Large intestine (tissue), 3 donors: ENCODE measurements around the gene CTBP1. TPM values are rescaled to one million over a fixed set of nuclear protein-coding genes. Genes with fewer than 3 reads are reported as not detected.

Experiments
- DNase-seq, 2 donors: peaks; one replicate each; pipeline versions ENCODE4 v3.0.0 to v3.0.0-alpha.2; 2013
- H3K27ac ChIP-seq: one replicate; pipeline ENCODE4 v1.5.1; 2013; ENCODE audit warnings: low read length
- H3K27me3 ChIP-seq: 2 replicates; pipeline ENCODE4 v1.6.1; 2013; ENCODE audit warnings: low read length; ENCODE audit not compliant: control insufficient read depth, insufficient read depth
- H3K36me3 ChIP-seq: 2 replicates; pipeline ENCODE4 v1.6.1; 2013; ENCODE audit warnings: low read length; ENCODE audit not compliant: control insufficient read depth, insufficient read depth
- H3K4me1 ChIP-seq: one replicate; pipeline ENCODE4 v1.6.1; 2013; ENCODE audit warnings: low read length; ENCODE audit not compliant: control insufficient read depth, insufficient read depth
- H3K4me3 ChIP-seq: one replicate; pipeline ENCODE4 v1.5.1; 2013; ENCODE audit warnings: low read length
- H3K9me3 ChIP-seq: one replicate; pipeline ENCODE4 v1.6.1; 2013; ENCODE audit warnings: mild to moderate bottlenecking, low read depth, low read length, moderate library complexity; ENCODE audit not compliant: control insufficient read depth
- WGBS: methylation state at CpG from one replicate; pipeline ENCODE4 v1.1.5; 2013; ENCODE audit warnings: low lambda C conversion rate; ENCODE audit not compliant: insufficient coverage; 5-methylcytosine and 5-hydroxymethylcytosine counted together
- polyA plus RNA-seq: library from polyadenylated mRNA; unstranded; fragments of 120-200 nt; gene quantifications from one replicate; pipeline ENCODE4 v1.2.1, GENCODE V29; 2013

The CTBP1 gene
- polyA plus RNA-seq, 1 donor, result 134 TPM

GRCh38 chr4:1202526-1203011 is 46.4 kb downstream of the CTBP1 start:
- Histone ChIP-seq H3K4me1 (peaks cover 38% of the 10 kb centered on the region), H3K4me3 (no peak overlapping the region), H3K27ac (peak overlapping the region; percentile 78), H3K36me3 (no peaks in the 10 kb centered on the region), H3K27me3 (no peaks in the 10 kb centered on the region), H3K9me3 (peaks cover 5% of the 10 kb centered on the region)
- no peak for DNase-seq
- WGBS, result no CpG with 5 or more reads among the region's 19 CpGs

DNA sequence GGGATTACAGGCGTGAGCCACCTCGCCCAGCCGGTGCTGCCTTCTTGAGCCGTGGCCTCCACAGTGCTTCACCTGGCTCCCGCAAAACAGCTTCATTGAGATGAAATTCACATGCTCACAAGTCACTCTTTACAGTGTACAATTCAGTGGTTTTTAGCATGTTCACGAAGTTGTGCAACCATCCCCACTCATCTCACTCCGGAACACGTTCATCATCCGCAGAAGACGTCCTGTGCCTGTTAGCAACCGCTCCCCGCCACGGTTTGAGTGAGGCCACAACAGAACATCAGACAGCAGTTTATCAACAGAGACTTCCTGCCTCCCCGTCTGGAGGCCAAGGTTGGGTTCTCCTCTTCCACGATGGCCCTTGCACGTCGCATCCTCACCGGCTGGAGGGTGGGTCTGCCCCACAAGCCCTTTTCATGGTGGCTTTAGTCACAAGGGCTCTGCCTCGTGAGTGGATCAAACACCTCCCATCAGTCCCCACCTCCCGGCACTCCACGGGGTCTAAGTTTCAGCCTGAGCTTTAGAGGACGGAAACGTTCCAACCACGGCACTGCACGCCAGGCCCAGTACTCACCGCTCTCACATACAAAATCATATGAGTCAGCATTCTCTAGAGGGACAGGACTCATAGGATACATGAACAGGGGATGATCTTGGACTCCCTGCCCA is 46.9 kb downstream of the CTBP1 start:
- no peak overlapping the region for H3K4me3 ChIP-seq
- H3K9me3 ChIP-seq, result peaks cover 5% of the 10 kb centered on the region
- peak; percentile 54 to 65 for DNase-seq
- no CpG with 5 or more reads among the region's 26 CpGs for WGBS
- H3K27ac ChIP-seq, result peak overlapping the region; percentile 78
- H3K36me3 ChIP-seq, result no peaks in the 10 kb centered on the region
- peaks cover 35% of the 10 kb centered on the region for H3K4me1 ChIP-seq
- no peaks in the 10 kb centered on the region for H3K27me3 ChIP-seq

- WGBS, result no CpG with 5 or more reads among the region's 20 CpGs
- peaks cover 27% of the 10 kb centered on the region for H3K4me1 ChIP-seq
- no peak overlapping the region for H3K4me3 ChIP-seq
These were observed 48.4 kb downstream of the CTBP1 start for GRCh38 chr4:1200425-1201035.

GRCh38 chr4:1199556-1200331 is 49.2 kb downstream of the CTBP1 start:
- Histone ChIP-seq H3K9me3 (peaks cover 5% of the 10 kb centered on the region), H3K4me3 (no peak overlapping the region), H3K4me1 (peaks cover 19% of the 10 kb centered on the region), H3K27ac (peak overlapping the region; percentile 63), H3K27me3 (no peaks in the 10 kb centered on the region), H3K36me3 (peaks cover 4% of the 10 kb centered on the region)
- no peak for DNase-seq
- WGBS, result no CpG with 5 or more reads among the region's 27 CpGs

More at GRCh38 chr4:1200425-1201035, 48.4 kb downstream of the CTBP1 start:
- H3K27me3 ChIP-seq, result no peaks in the 10 kb centered on the region
- DNase-seq, result peak; percentile 64 to 65
- peak overlapping the region; percentile 64 for H3K27ac ChIP-seq
- H3K9me3 ChIP-seq, result peaks cover 5% of the 10 kb centered on the region
- H3K36me3 ChIP-seq, result peaks cover 4% of the 10 kb centered on the region

DNA sequence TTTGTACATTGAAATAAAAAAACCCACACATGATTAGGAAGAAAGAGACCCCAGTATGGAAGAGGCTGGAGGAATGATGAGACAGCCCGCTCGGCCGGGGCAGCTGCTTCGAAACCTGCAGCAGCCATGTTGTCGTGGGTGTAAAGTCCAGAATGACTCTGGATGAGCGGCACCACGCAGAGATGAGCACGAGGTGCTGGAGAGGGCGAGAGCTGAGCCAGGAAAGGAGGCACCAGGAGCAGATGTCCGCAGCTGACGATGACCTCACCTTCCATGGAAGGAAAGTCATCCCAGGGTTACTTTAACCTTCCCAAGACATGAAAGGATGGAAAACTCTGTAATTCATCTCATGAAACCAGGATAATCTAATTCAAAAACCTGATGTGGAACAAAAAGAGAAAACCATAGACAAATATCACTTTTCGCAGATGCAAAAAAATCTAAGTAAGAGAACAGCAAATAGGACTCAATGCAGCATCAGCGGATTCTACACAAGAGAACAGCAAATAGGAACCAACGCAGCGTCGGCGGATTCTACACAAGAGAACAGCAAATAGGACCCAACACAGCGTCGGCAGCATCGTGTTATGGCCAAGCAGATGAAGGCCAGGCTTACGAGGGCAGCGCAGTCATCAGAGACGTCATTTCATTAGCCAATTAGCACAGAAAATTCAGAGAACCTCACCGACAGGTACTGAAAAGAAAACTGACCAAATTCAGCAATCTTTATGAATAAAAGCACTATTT is 50.7 kb downstream of the CTBP1 start:
- peaks cover 5% of the 10 kb centered on the region for H3K9me3 ChIP-seq
- H3K36me3 ChIP-seq, result peaks cover 4% of the 10 kb centered on the region
- peaks cover 11% of the 10 kb centered on the region for H3K4me1 ChIP-seq
- H3K4me3 ChIP-seq, result no peak overlapping the region
- 88% methylated on average over 3 of the region's 24 CpGs for WGBS
- H3K27me3 ChIP-seq, result no peaks in the 10 kb centered on the region
- DNase-seq, result no peak
- H3K27ac ChIP-seq, result no peak overlapping the region

DNA sequence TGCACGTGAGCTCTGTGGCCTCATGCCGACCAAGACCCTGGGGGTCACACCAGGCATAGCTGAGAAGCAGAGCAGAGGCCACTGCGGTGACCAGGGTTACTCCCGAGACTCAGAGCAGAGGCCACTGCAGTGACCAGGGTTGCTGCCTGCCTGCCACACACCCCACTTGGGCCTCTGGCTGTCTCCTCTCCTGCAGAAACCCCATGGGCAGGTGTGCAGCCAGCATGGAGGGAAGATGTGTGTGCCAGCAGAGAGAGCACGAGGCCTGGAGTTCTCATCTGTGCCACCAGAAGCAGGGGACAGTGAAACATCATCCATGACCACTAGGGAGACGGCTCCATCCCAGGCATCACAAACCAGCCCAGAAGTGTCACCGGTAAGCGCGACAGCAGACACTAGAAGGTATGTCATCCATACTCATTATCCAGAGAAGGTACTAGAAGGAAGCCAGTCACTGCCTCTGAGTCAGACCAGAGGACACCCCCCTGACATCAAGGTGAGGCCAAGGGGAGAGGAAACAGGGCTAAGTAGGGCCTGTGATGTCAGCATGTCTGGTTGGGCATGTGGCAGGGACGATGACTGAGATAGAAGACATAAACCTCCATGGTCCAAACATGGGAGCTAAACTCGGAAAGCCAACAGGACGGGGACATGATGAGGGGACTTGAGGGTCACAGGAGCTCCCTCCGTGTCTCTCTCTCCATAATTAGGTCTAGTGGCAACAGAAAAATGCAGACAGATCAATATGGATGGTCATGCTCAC is 52.3 kb downstream of the CTBP1 start:
- no peaks in the 10 kb centered on the region for H3K27me3 ChIP-seq
- peaks cover 17% of the 10 kb centered on the region for H3K4me1 ChIP-seq
- no peaks in the 10 kb centered on the region for H3K9me3 ChIP-seq
- no peak for DNase-seq
- no peak overlapping the region for H3K4me3 ChIP-seq
- no peak overlapping the region for H3K27ac ChIP-seq
- WGBS, result no CpG with 5 or more reads among the region's 13 CpGs
- peaks cover 4% of the 10 kb centered on the region for H3K36me3 ChIP-seq

- Histone ChIP-seq H3K36me3 (peaks cover 4% of the 10 kb centered on the region), H3K27ac (no peak overlapping the region), H3K9me3 (no peaks in the 10 kb centered on the region), H3K4me1 (peaks cover 14% of the 10 kb centered on the region), H3K4me3 (no peak overlapping the region), H3K27me3 (no peaks in the 10 kb centered on the region)
- no peak for DNase-seq
- WGBS, result no CpG with 5 or more reads among the region's 16 CpGs
These were observed 53.0 kb downstream of the CTBP1 start for GRCh38 chr4:1195891-1196401.

GRCh38 chr4:1195109-1195671 is 53.7 kb downstream of the CTBP1 start:
- WGBS, result no CpG with 5 or more reads among the region's 29 CpGs
- H3K36me3 ChIP-seq, result peaks cover 4% of the 10 kb centered on the region
- H3K4me1 ChIP-seq, result peaks cover 10% of the 10 kb centered on the region
- no peak overlapping the region for H3K4me3 ChIP-seq
- DNase-seq, result no peak
- no peak overlapping the region for H3K27ac ChIP-seq
- no peaks in the 10 kb centered on the region for H3K27me3 ChIP-seq
- H3K9me3 ChIP-seq, result no peaks in the 10 kb centered on the region
